Keratinocyte (primary cell): ENCODE data around the gene PPM1D. TPM values are rescaled to one million over a fixed set of nuclear protein-coding genes. Genes with fewer than 3 reads are reported as not detected.

Source experiments
- DNase-seq: peaks from one replicate; pipeline ENCODE4 v3.0.0-alpha.2; 2011; ENCODE audit warnings: low read depth, missing footprints, low spot score
- FAIRE-seq: peaks from 2 replicates; lab custom pipeline; 2011; peaks lifted over from hg19 to GRCh38; lab: Jason Lieb, UNC
- H2AFZ ChIP-seq: 2 replicates; pipeline ENCODE4 v1.6.0; 2012; ENCODE audit warnings: low read length, control low read depth, inconsistent platforms; ENCODE audit not compliant: control insufficient read depth
- H3K27ac ChIP-seq: 2 replicates; pipeline ENCODE4 v1.5.1; 2011; ENCODE audit warnings: low read length; ENCODE audit not compliant: control insufficient read depth, insufficient read depth
- H3K27me3 ChIP-seq: 3 replicates; pipeline ENCODE4 v1.6.0; 2011; ENCODE audit warnings: low read length; ENCODE audit not compliant: control insufficient read depth, insufficient read depth; ENCODE audit errors: extremely low read depth
- H3K36me3 ChIP-seq, 2 experiments: 2 replicates in 1 of 2; 3 replicates in 1 of 2; pipeline ENCODE4 v1.5.1; 2011; ENCODE audit warnings: low read length in 2 of 2, mild to moderate bottlenecking in 1 of 2; ENCODE audit not compliant: control insufficient read depth in 2 of 2, insufficient read depth in 2 of 2; ENCODE audit errors: extremely low read depth in 1 of 2
- H3K4me1 ChIP-seq: 3 replicates; pipeline ENCODE4 v1.5.1; 2011; ENCODE audit warnings: low read length; ENCODE audit not compliant: control insufficient read depth, insufficient read depth; ENCODE audit errors: extremely low read depth
- H3K4me2 ChIP-seq: 3 replicates; pipeline ENCODE4 v1.6.0; 2011; ENCODE audit warnings: low read depth, low read length; ENCODE audit not compliant: control insufficient read depth, insufficient read depth; ENCODE audit errors: extremely low read depth
- H3K4me3 ChIP-seq, 3 experiments: fragments of 200-600 bp in 1 of 3; sonication (generic) in 1 of 3; 2 replicates in 2 of 3; 3 replicates in 1 of 3; pipeline ENCODE4 v1.5.1; 2011 to 2016; ENCODE audit warnings: low read length in 3 of 3, mild to moderate bottlenecking in 3 of 3, control low read depth in 2 of 3, inconsistent platforms in 1 of 3, low read depth in 1 of 3, mixed read lengths in 1 of 3, mixed run types in 1 of 3, moderate library complexity in 1 of 3; ENCODE audit not compliant: control insufficient read depth in 2 of 3, insufficient read depth in 2 of 3; ENCODE audit errors: extremely low read depth in 1 of 3
- H3K79me2 ChIP-seq: 2 replicates; pipeline ENCODE4 v1.6.0; 2012; ENCODE audit warnings: low read length; ENCODE audit not compliant: control insufficient read depth, insufficient read depth
- H3K9ac ChIP-seq: 3 replicates; pipeline ENCODE4 v1.6.0; 2011; ENCODE audit warnings: low read length; ENCODE audit not compliant: control insufficient read depth, insufficient read depth; ENCODE audit errors: extremely low read depth
- H3K9me1 ChIP-seq: 3 replicates; pipeline ENCODE4 v1.6.0; 2011; ENCODE audit warnings: low read length; ENCODE audit not compliant: control insufficient read depth, insufficient read depth; ENCODE audit errors: extremely low read depth
- H3K9me3 ChIP-seq: 2 replicates; pipeline ENCODE4 v1.5.1; 2012; ENCODE audit warnings: low read depth, low read length; ENCODE audit not compliant: control insufficient read depth
- H4K20me1 ChIP-seq: 3 replicates; pipeline ENCODE4 v1.6.0; 2011; ENCODE audit warnings: low read length; ENCODE audit not compliant: control insufficient read depth, insufficient read depth; ENCODE audit errors: extremely low read depth
- EZH2 ChIP-seq: IDR thresholded peaks from one replicate; pipeline ENCODE4 v1.6.1; 2012; ENCODE audit warnings: inconsistent platforms, mild to moderate bottlenecking, low read length, moderate library complexity
- dilution Hi-C: fragments of 300-500 bp; cut with MboI; formaldehyde crosslinking; loops from one replicate; pipeline ENCODE4 v1.7.0; 2020; ENCODE audit warnings: low sequenced_read_pairs; ENCODE audit not compliant: extremely low pct_ligation_motif_present
- polyA plus RNA-seq, 5 experiments: library from polyadenylated mRNA; depleted of rRNA in 3 of 5; stranded (reverse) in 3 of 5; stranded (forward) in 1 of 5; unstranded in 1 of 5; fragments of >200 nt; gene quantifications; 1 replicate in 1 of 5; 2 replicates in 3 of 5; 3 replicates in 1 of 5; pipeline versions ENCODE4 v1.2.1 to v1.2.3, GENCODE V29; 2011 to 2012; ENCODE audit warnings: missing spikeins in 2 of 5, low read depth in 1 of 5, low replicate concordance in 1 of 5
- TF ChIP-seq, protein P1 (sequence below), 3 experiments: IDR thresholded peaks in 1 of 3; conservative IDR thresholded peaks in 1 of 3; optimal IDR thresholded peaks in 1 of 3; 2 replicates in 2 of 3; 3 replicates in 1 of 3; pipeline versions ENCODE3 to v1.5.1; 2011; ENCODE audit warnings: low read length in 3 of 3, mild to moderate bottlenecking in 3 of 3, moderate library complexity in 2 of 3, control low read depth in 1 of 3, inconsistent platforms in 1 of 3; ENCODE audit not compliant: insufficient read depth in 2 of 3; ENCODE audit errors: extremely low read depth in 1 of 3

PPM1D gene
- polyA plus RNA-seq, 1 donor (not counting 4 experiments of a cell fraction or from before 2014, with no cell fraction given), result 2.9 TPM

DNA sequence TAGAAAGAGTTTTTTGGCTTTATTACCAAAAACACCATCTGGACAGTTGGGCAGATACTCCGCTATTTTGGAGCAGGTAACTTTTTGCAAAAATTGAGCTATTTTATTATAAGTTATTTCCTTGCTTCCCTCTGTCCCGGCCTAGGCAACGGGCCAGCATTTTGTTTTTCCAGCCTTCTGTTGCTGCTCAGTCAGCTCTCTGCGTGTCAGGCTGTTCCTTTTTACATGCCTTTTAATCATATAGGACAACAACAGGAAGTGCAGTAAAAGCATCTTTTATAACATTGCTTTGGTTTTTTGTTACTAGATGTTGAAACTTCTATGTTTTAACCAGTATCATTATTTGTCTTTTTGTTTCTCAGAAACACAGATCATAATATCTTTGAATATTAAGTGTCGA lies 30.4 kb downstream of the PPM1D start:
- Histone ChIP-seq H3K9me1 (no peaks in the 10 kb centered on the region), H4K20me1 (no peaks in the 10 kb centered on the region), H3K79me2 (no peaks in the 10 kb centered on the region), H2AFZ (no peak overlapping the region), H3K4me2 (no peak overlapping the region), H3K36me3 (no peaks in the 10 kb centered on the region), H3K9ac (no peak overlapping the region), H3K9me3 (no peaks in the 10 kb centered on the region), H3K27me3 (no peaks in the 10 kb centered on the region), H3K27ac (no peak overlapping the region), H3K4me3 (no peak overlapping the region), H3K4me1 (no peaks in the 10 kb centered on the region)
- dilution Hi-C loops, result no loop called here
- FAIRE-seq (no peak), DNase-seq (no peak)
- TF ChIP-seq, protein P1, sequence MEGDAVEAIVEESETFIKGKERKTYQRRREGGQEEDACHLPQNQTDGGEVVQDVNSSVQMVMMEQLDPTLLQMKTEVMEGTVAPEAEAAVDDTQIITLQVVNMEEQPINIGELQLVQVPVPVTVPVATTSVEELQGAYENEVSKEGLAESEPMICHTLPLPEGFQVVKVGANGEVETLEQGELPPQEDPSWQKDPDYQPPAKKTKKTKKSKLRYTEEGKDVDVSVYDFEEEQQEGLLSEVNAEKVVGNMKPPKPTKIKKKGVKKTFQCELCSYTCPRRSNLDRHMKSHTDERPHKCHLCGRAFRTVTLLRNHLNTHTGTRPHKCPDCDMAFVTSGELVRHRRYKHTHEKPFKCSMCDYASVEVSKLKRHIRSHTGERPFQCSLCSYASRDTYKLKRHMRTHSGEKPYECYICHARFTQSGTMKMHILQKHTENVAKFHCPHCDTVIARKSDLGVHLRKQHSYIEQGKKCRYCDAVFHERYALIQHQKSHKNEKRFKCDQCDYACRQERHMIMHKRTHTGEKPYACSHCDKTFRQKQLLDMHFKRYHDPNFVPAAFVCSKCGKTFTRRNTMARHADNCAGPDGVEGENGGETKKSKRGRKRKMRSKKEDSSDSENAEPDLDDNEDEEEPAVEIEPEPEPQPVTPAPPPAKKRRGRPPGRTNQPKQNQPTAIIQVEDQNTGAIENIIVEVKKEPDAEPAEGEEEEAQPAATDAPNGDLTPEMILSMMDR (optimal IDR thresholded peaks at IDR 0.05 in 1 of 3, IDR thresholded peaks at IDR 0.05 in 1 of 3, conservative IDR thresholded peaks at IDR 0.05 in 1 of 3; ENCODE audit: extremely low read depth in 1 of 3, insufficient read depth in 2 of 3, low read length in 3 of 3), result no peak
- TF ChIP-seq EZH2, result no peak

DNA sequence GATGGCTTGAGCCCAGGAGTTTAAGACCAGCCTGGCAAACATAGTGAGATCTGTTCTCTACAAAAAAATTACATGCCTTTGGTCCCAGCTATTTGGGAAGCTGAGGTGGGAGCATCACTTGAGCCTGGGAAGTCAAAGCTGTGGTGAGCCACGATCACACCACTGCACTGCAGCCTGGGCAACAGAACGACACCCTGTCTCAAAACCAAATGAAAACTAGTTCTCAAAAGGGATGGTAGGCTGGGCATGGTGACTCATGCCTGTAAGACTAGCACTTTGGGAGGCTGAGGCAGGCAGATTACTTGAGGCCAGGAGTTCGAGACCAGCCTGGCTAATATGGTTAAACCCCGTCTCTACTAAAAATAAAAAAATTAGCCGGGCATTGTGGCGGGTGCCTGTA lies 31.1 kb downstream of the PPM1D start:
- Histone ChIP-seq H3K9ac (no peak overlapping the region), H3K36me3 (no peaks in the 10 kb centered on the region), H2AFZ (no peak overlapping the region), H3K27me3 (no peaks in the 10 kb centered on the region), H3K27ac (no peak overlapping the region), H3K9me1 (no peaks in the 10 kb centered on the region), H4K20me1 (no peaks in the 10 kb centered on the region), H3K4me3 (no peak overlapping the region), H3K79me2 (no peaks in the 10 kb centered on the region), H3K9me3 (no peaks in the 10 kb centered on the region), H3K4me2 (no peak overlapping the region), H3K4me1 (no peaks in the 10 kb centered on the region)
- dilution Hi-C loops, result no loop called here
- FAIRE-seq (no peak), DNase-seq (no peak)
- TF ChIP-seq, protein P1 (optimal IDR thresholded peaks at IDR 0.05 in 1 of 3, IDR thresholded peaks at IDR 0.05 in 1 of 3, conservative IDR thresholded peaks at IDR 0.05 in 1 of 3; ENCODE audit: extremely low read depth in 1 of 3, insufficient read depth in 2 of 3, low read length in 3 of 3), result no peak
- TF ChIP-seq EZH2, result no peak
